H1 (cell line): ENCODE measurements around the gene MAGOH. TPM values are rescaled to one million over a fixed set of nuclear protein-coding genes. Genes with fewer than 3 reads are reported as not detected.

Experiments
- CTCF ChIA-PET: fragments of 300-600 bp; sonication (Branson Sonifier 250); formaldehyde crosslinking; loops from one replicate; lab custom pipeline; 2021; ENCODE audit not compliant: partially characterized antibody; lab: Charles Lee
- POLR2A ChIA-PET: fragments of 300-600 bp; sonication (Branson Sonifier 250); formaldehyde crosslinking; loops from one replicate; lab custom pipeline; 2021; ENCODE audit warnings: inconsistent platforms; ENCODE audit not compliant: partially characterized antibody; lab: Charles Lee
- DNase-seq, 2 experiments: peaks; one replicate each; pipeline versions ENCODE4 v3.0.0 to v3.0.0-alpha.2; 2010 to 2022; ENCODE audit warnings: low spot score in 2 of 2, low read depth in 1 of 2, mixed read lengths in 1 of 2
- FAIRE-seq: peaks from 2 replicates; lab custom pipeline; 2011; peaks lifted over from hg19 to GRCh38; lab: Jason Lieb, UNC
- H2AFZ ChIP-seq: 2 replicates; pipeline ENCODE4 v1.8.1; 2012; ENCODE audit warnings: low read length, inconsistent platforms
- H2AK5ac ChIP-seq: 2 replicates; pipeline ENCODE4 v1.6.1; 2013; ENCODE audit warnings: low read depth, low read length
- H2BK120ac ChIP-seq: replicated peaks from 2 replicates; pipeline ENCODE3; 2013; ENCODE audit warnings: low read depth, low read length, inconsistent platforms
- H2BK12ac ChIP-seq: 2 replicates; pipeline ENCODE4 v1.6.1; 2013; ENCODE audit warnings: low read depth, low read length
- H2BK15ac ChIP-seq: 2 replicates; pipeline ENCODE4 v1.6.1; 2013; ENCODE audit warnings: low read length
- H2BK20ac ChIP-seq: 2 replicates; pipeline ENCODE4 v1.6.1; 2013; ENCODE audit warnings: low read length
- H2BK5ac ChIP-seq: 2 replicates; pipeline ENCODE4 v1.6.1; 2013; ENCODE audit warnings: low read depth, low read length
- H3K14ac ChIP-seq: 2 replicates; pipeline ENCODE4 v1.6.1; 2013; ENCODE audit warnings: inconsistent platforms; ENCODE audit not compliant: insufficient read length
- H3K18ac ChIP-seq: 2 replicates; pipeline ENCODE4 v1.6.1; 2013; ENCODE audit warnings: low read length; ENCODE audit errors: extremely low read depth
- H3K23ac ChIP-seq: 2 replicates; pipeline ENCODE4 v1.6.1; 2013; ENCODE audit warnings: inconsistent platforms; ENCODE audit not compliant: insufficient read length
- H3K23me2 ChIP-seq: 2 replicates; pipeline ENCODE4 v1.6.1; 2013; ENCODE audit warnings: low read depth, low read length
- H3K27ac ChIP-seq: 2 replicates; pipeline ENCODE4 v1.6.1; 2011; ENCODE audit warnings: low read depth, low read length, inconsistent platforms
- H3K27me3 ChIP-seq, 4 experiments: replicated peaks in 1 of 4; 1 replicate in 1 of 4; 2 replicates in 3 of 4; pipeline versions ENCODE4 v1.6.1 to v1.8.1; 2011 to 2013; ENCODE audit warnings: low read length in 3 of 4, mild to moderate bottlenecking in 3 of 4, inconsistent platforms in 2 of 4, mixed read lengths in 2 of 4, moderate library complexity in 1 of 4; ENCODE audit not compliant: control insufficient read depth in 3 of 4, insufficient read depth in 3 of 4; ENCODE audit errors: extremely low read depth in 1 of 4
- H3K36me3 ChIP-seq, 4 experiments: 2 replicates each; pipeline versions ENCODE4 v1.6.1 to v1.8.1; 2011 to 2013; ENCODE audit warnings: mild to moderate bottlenecking in 4 of 4, low read length in 3 of 4, moderate library complexity in 2 of 4, control low read depth in 1 of 4, inconsistent platforms in 1 of 4; ENCODE audit not compliant: insufficient read depth in 4 of 4, control insufficient read depth in 2 of 4
- H3K4ac ChIP-seq: replicated peaks from 2 replicates; pipeline ENCODE3; 2013; ENCODE audit warnings: low read length, low read depth, mixed read lengths, inconsistent platforms; ENCODE audit not compliant: insufficient read length
- H3K4me1 ChIP-seq, 4 experiments: replicated peaks in 1 of 4; 1 replicate in 1 of 4; 2 replicates in 3 of 4; pipeline versions ENCODE4 v1.6.1 to v1.8.1; 2011 to 2013; ENCODE audit warnings: low read length in 3 of 4, inconsistent platforms in 2 of 4, mixed read lengths in 1 of 4; ENCODE audit not compliant: insufficient read depth in 4 of 4, control insufficient read depth in 3 of 4
- H3K4me2 ChIP-seq, 2 experiments: 2 replicates each; pipeline versions ENCODE4 v1.6.1 to v1.8.1; 2011 to 2013; ENCODE audit warnings: low read depth in 2 of 2, low read length in 2 of 2, control low read depth in 1 of 2, inconsistent platforms in 1 of 2, mild to moderate bottlenecking in 1 of 2; ENCODE audit not compliant: insufficient read depth in 1 of 2
- H3K4me3 ChIP-seq, 4 experiments: fragments of 200-600, 300-600 bp in 1 of 4; sonication (generic), shearing (Covaris generic), sonication (Bioruptor Twin) in 1 of 4; 2 replicates each; pipeline versions ENCODE4 v1.5.1 to v1.8.1; 2011 to 2016; ENCODE audit warnings: low read length in 4 of 4, low read depth in 3 of 4, control low read depth in 2 of 4, inconsistent platforms in 2 of 4, mild to moderate bottlenecking in 2 of 4, mixed read lengths in 1 of 4, moderate library complexity in 1 of 4; ENCODE audit not compliant: insufficient read depth in 2 of 4; ENCODE audit errors: extremely low read depth in 1 of 4
- H3K56ac ChIP-seq: replicated peaks from 2 replicates; pipeline ENCODE3; 2013; ENCODE audit warnings: low read depth, mild to moderate bottlenecking, mixed read lengths, low read length, inconsistent platforms; ENCODE audit not compliant: insufficient read length
- H3K79me1 ChIP-seq: 2 replicates; pipeline ENCODE4 v1.6.1; 2013; ENCODE audit warnings: low read depth, low read length, control low read depth
- H3K79me2 ChIP-seq, 2 experiments: 2 replicates each; pipeline versions ENCODE4 v1.6.1 to v1.8.1; 2012 to 2013; ENCODE audit warnings: low read length in 2 of 2, mild to moderate bottlenecking in 2 of 2, inconsistent platforms in 1 of 2; ENCODE audit not compliant: insufficient read depth in 2 of 2, control insufficient read depth in 1 of 2
- H3K9ac ChIP-seq, 4 experiments: replicated peaks in 1 of 4; 1 replicate in 1 of 4; 2 replicates in 3 of 4; pipeline versions ENCODE4 v1.6.1 to v1.8.1; 2011 to 2013; ENCODE audit warnings: low read depth in 3 of 4, low read length in 3 of 4, control low read depth in 2 of 4, mild to moderate bottlenecking in 2 of 4, moderate library complexity in 2 of 4, inconsistent platforms in 1 of 4; ENCODE audit errors: extremely low read depth in 1 of 4
- H3K9me3 ChIP-seq, 2 experiments: 2 replicates each; pipeline versions ENCODE4 v1.6.1 to v1.8.1; 2012 to 2013; ENCODE audit warnings: mild to moderate bottlenecking in 2 of 2, moderate library complexity in 2 of 2, control low read depth in 1 of 2, inconsistent platforms in 1 of 2, low read depth in 1 of 2, low read length in 1 of 2, mixed read lengths in 1 of 2; ENCODE audit not compliant: insufficient read depth in 2 of 2
- H4K20me1 ChIP-seq, 2 experiments: replicated peaks in 1 of 2; 2 replicates each; pipeline versions ENCODE3 to v1.8.1; 2011 to 2013; ENCODE audit warnings: inconsistent platforms in 2 of 2, low read length in 2 of 2, mild to moderate bottlenecking in 1 of 2; ENCODE audit not compliant: insufficient read depth in 2 of 2, control insufficient read depth in 1 of 2
- H4K5ac ChIP-seq: 2 replicates; pipeline ENCODE4 v1.6.1; 2013; ENCODE audit warnings: low read length, low read depth, mixed read lengths, inconsistent platforms; ENCODE audit not compliant: insufficient read length
- H4K8ac ChIP-seq: 2 replicates; pipeline ENCODE4 v1.8.0; 2013; ENCODE audit warnings: mild to moderate bottlenecking, moderate library complexity, low read length, inconsistent platforms; ENCODE audit not compliant: insufficient read depth; ENCODE audit errors: extremely low read depth
- H4K91ac ChIP-seq: replicated peaks from 2 replicates; pipeline ENCODE3; 2013; ENCODE audit warnings: low read length, mixed read lengths, inconsistent platforms; ENCODE audit not compliant: insufficient read length
- ATF3 ChIP-seq: IDR thresholded peaks from 2 replicates; pipeline ENCODE4 v1.6.1; 2011; ENCODE audit warnings: low read depth, mild to moderate bottlenecking, low read length; ENCODE audit not compliant: insufficient read depth
- WGBS, 2 experiments: shearing (Covaris generic) in 1 of 2; methylation state at CpG; one replicate each; pipeline versions ENCODE4 v1.1.6 to v1.1.7; 2013 to 2015; ENCODE audit warnings: low lambda C conversion rate in 2 of 2, mixed read lengths in 2 of 2, inconsistent platforms in 1 of 2, low coverage in 1 of 2, missing lambda C conversion rate in 1 of 2; ENCODE audit not compliant: insufficient replicate concordance in 2 of 2, insufficient coverage in 1 of 2, insufficient read length in 1 of 2; ENCODE audit errors: extremely low coverage in 1 of 2, missing lambda C conversion rate in 1 of 2; 5-methylcytosine and 5-hydroxymethylcytosine counted together
- polyA plus RNA-seq, 7 experiments: library from polyadenylated mRNA; depleted of rRNA in 3 of 7; stranded (reverse) in 5 of 7; unstranded in 2 of 7; fragments of >200 nt in 5 of 7; fragments of 200-250 nt in 2 of 7; gene quantifications; 1 replicate in 5 of 7; 2 replicates in 1 of 7; 4 replicates in 1 of 7; pipeline versions ENCODE4 v1.2.1 to v1.2.3, GENCODE V29; 2011 to 2013; ENCODE audit warnings: missing spikeins in 2 of 7, mixed read lengths in 2 of 7
- total RNA-seq: library from RNA; stranded (reverse); fragmentation: NEBNext Ultra II Directional; extraction: Animal tissue kit (Norgen Biotek cat#: 25700); gene quantifications from 2 replicates; pipeline ENCODE4 v1.2.1, GENCODE V29; 2021

Gene MAGOH
- total and polyA plus RNA-seq, 2 of the 8 experiments (the other 6 are each of a cell fraction or from before 2014, with no cell fraction given), result 46.9 to 74.3 TPM

DNA sequence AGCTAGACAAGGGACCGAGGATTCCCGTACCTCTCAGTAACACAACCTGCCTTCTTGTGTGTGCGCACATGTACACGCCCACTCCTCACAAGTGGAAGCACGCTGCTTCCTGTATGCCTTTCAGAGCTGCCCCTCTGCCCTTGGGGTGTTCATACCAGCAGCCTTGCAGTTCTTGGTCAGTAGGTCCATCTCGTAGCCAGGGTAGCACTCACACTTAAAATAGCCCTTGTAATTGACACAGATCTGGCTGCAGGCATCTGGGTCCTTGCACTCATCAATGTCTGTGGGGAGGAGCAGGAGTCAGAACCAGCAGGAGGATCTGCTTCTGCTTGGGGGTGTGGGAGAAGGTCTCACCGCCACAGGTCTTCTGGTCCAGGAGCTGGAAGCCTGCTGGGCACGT is 32.6 kb upstream of the MAGOH start:
- Histone ChIP-seq H3K18ac (no peak overlapping the region), H3K36me3 (peaks cover 12 to 67% (median 51%) of the 10 kb centered on the region in 4 experiments; a peak in 7 of 8 replicates), H2AFZ (no peak overlapping the region), H2BK5ac (no peak overlapping the region), H3K79me1 (0 out of 2 replicates have a peak, but pooled peaks cover 3% of the 10 kb centered on the region), H2BK20ac (no peak overlapping the region), H3K4ac (no peak overlapping the region), H4K91ac (no peak overlapping the region), H2AK5ac (no peak overlapping the region), H3K4me3 (no peak overlapping the region), H3K27ac (no peak overlapping the region), H4K5ac (no peak overlapping the region), H3K79me2 (no peaks in the 10 kb centered on the region), H3K14ac (no peak overlapping the region), H3K56ac (no peak overlapping the region), H3K4me1 (no peaks in the 10 kb centered on the region), H4K8ac (no peak overlapping the region), H3K23me2 (no peaks in the 10 kb centered on the region), H2BK120ac (no peak overlapping the region), H2BK15ac (no peak overlapping the region), H3K4me2 (no peak overlapping the region), H3K23ac (no peak overlapping the region), H2BK12ac (no peak overlapping the region), H3K27me3 (no peaks in the 10 kb centered on the region), H3K9me3 (no peaks in the 10 kb centered on the region), H4K20me1 (peaks cover 0 to 8% of the 10 kb centered on the region in 2 experiments), H3K9ac (no peak overlapping the region)
- DNase-seq (no peak), FAIRE-seq (no peak)
- CTCF ChIA-PET, result interaction anchor here (1.1 to 1.5 kb wide), 3 partner anchors 8 to 174 kb away, joined by 3 to 4 read pairs (median 3); no protein-coding TSS in a partner anchor
- WGBS, 2 experiments, result 82% methylated on average over 8 of the region's 8 CpGs; no CpG with 5 or more reads in 1 of the 2 experiments
- TF ChIP-seq ATF3, result no peak
- POLR2A ChIA-PET, result interaction anchor here (1.7 kb wide), 1 partner anchor 11 kb away, joined by 4 read pairs; no protein-coding TSS in a partner anchor
